Neural cell (in vitro differentiated cells): Measurements from ENCODE around the gene TMC3. TPM values are rescaled to one million over a fixed set of nuclear protein-coding genes. Genes with fewer than 3 reads are reported as not detected.

ENCODE experiments used
- H2AFZ ChIP-seq: fragments of 200-600, 300-800 bp; sonication (generic), shearing (Covaris generic); 2 replicates; pipeline ENCODE4 v1.6.0; 2014; ENCODE audit warnings: low read depth, mild to moderate bottlenecking, antibody characterized with exemption, low read length, moderate library complexity
- H3F3A ChIP-seq: fragments of 200-600 bp; shearing (Covaris generic); 2 replicates; pipeline ENCODE4 v1.6.1; 2016; ENCODE audit warnings: mild to moderate bottlenecking, moderate library complexity, mixed read lengths, antibody characterized with exemption, low read length; ENCODE audit not compliant: insufficient read depth, poor library complexity, severe bottlenecking
- H3K27ac ChIP-seq: fragments of 200-600, 300-800 bp; sonication (generic), shearing (Covaris generic); 2 replicates; pipeline ENCODE4 v1.5.1; 2014; ENCODE audit warnings: mild to moderate bottlenecking, low read length, moderate library complexity
- H3K27me3 ChIP-seq: fragments of 300-800, 200-600 bp; sonication (generic), shearing (Covaris generic); 2 replicates; pipeline ENCODE4 v1.6.0; 2014; ENCODE audit warnings: mild to moderate bottlenecking, low read depth, low read length, moderate library complexity; ENCODE audit not compliant: insufficient read depth
- H3K36me3 ChIP-seq: fragments of 300-800, 200-600 bp; sonication (generic), shearing (Covaris generic); 2 replicates; pipeline ENCODE4 v1.5.1; 2014; ENCODE audit warnings: mild to moderate bottlenecking, antibody characterized with exemption, low read length, moderate library complexity; ENCODE audit not compliant: insufficient read depth
- H3K4me2 ChIP-seq: fragments of 300-800, 200-600 bp; sonication (generic), shearing (Covaris generic); 2 replicates; pipeline ENCODE4 v1.6.0; 2014; ENCODE audit warnings: mild to moderate bottlenecking, low read length
- H3K4me3 ChIP-seq: fragments of 300-800, 200-600 bp; sonication (generic), shearing (Covaris generic); 2 replicates; pipeline ENCODE4 v1.5.1; 2014; ENCODE audit warnings: mild to moderate bottlenecking, low read length, moderate library complexity
- H3K79me2 ChIP-seq: fragments of 200-600 bp; shearing (Covaris generic); replicated peaks from 2 replicates; pipeline ENCODE4 v1.6.0; 2014; ENCODE audit warnings: mild to moderate bottlenecking, low read length, moderate library complexity; ENCODE audit not compliant: insufficient read depth
- H3K9ac ChIP-seq: fragments of 300-800, 200-600 bp; sonication (generic), shearing (Covaris generic); 2 replicates; pipeline ENCODE4 v1.6.1; 2016; ENCODE audit warnings: mild to moderate bottlenecking, low read length, mixed read lengths
- H3K9me2 ChIP-seq: fragments of 200-600 bp; shearing (Covaris generic); 2 replicates; pipeline ENCODE4 v1.6.1; 2016; ENCODE audit warnings: mild to moderate bottlenecking, low read length, mixed read lengths; ENCODE audit not compliant: insufficient read depth
- H3K9me3 ChIP-seq: fragments of 200-600, 300-800 bp; sonication (generic), shearing (Covaris generic); 2 replicates; pipeline ENCODE4 v1.6.1; 2016; ENCODE audit warnings: mild to moderate bottlenecking, mixed run types, low read length, moderate library complexity, mixed read lengths
- H4K20me1 ChIP-seq: fragments of 200-600 bp; shearing (Covaris generic); 2 replicates; pipeline ENCODE4 v1.6.1; 2016; ENCODE audit warnings: mild to moderate bottlenecking, mixed run types; ENCODE audit not compliant: insufficient read depth
- EP300 ChIP-seq: fragments of 450-650 bp; conservative IDR thresholded peaks from 2 replicates; pipeline ENCODE4 v1.6.1; 2014; ENCODE audit warnings: antibody characterized with exemption, mild to moderate bottlenecking, moderate library complexity; ENCODE audit not compliant: poor library complexity, severe bottlenecking
- EZH2 ChIP-seq: fragments of 200-600, 300-800 bp; shearing (Covaris generic), sonication (generic); IDR thresholded peaks from 2 replicates; pipeline ENCODE4 v1.6.1; 2014; ENCODE audit warnings: antibody characterized with exemption, low read length, borderline replicate concordance, mild to moderate bottlenecking; ENCODE audit not compliant: insufficient read depth, poor library complexity, severe bottlenecking
- MXI1 ChIP-seq: fragments of 450-650 bp; conservative IDR thresholded peaks from 2 replicates; pipeline ENCODE4 v1.6.1; 2014; ENCODE audit warnings: antibody characterized with exemption, mild to moderate bottlenecking; ENCODE audit not compliant: poor library complexity, severe bottlenecking
- POLR2AphosphoS5 ChIP-seq: IDR thresholded peaks from 2 replicates; pipeline ENCODE4 v1.6.1; 2012
- RAD21 ChIP-seq: fragments of 450-650 bp; conservative IDR thresholded peaks from 2 replicates; pipeline ENCODE4 v1.6.1; 2014; ENCODE audit warnings: antibody characterized with exemption, mild to moderate bottlenecking, moderate library complexity
- SMC3 ChIP-seq: fragments of 450-650 bp; conservative IDR thresholded peaks from 2 replicates; pipeline ENCODE4 v1.6.1; 2014; ENCODE audit warnings: antibody characterized with exemption, mild to moderate bottlenecking, moderate library complexity; ENCODE audit not compliant: poor library complexity
- TAF1 ChIP-seq: IDR thresholded peaks from 2 replicates; pipeline ENCODE4 v1.6.1; 2012; ENCODE audit warnings: low read depth
- polyA plus RNA-seq: library from polyadenylated mRNA; depleted of rRNA; stranded (reverse); fragments of >200 nt; gene quantifications from 2 replicates; pipeline ENCODE4 v1.2.3, GENCODE V29; 2014
- TF ChIP-seq, protein P1 (sequence below): fragments of 450-650 bp; IDR thresholded peaks from 2 replicates; pipeline ENCODE4 v1.5.1; 2014; ENCODE audit warnings: antibody characterized with exemption, mild to moderate bottlenecking, moderate library complexity; ENCODE audit not compliant: poor library complexity, severe bottlenecking
- TF ChIP-seq, protein P2 (sequence below): IDR thresholded peaks from 2 replicates; pipeline ENCODE4 v1.6.1; 2012; ENCODE audit warnings: borderline replicate concordance

TMC3 gene
- polyA plus RNA-seq, 1 donor from 2014 or later: not detected

- H4K20me1 ChIP-seq: no peaks in the 10 kb centered on the region
- H3K9me3 ChIP-seq: no peaks in the 10 kb centered on the region
- H3K27me3 ChIP-seq: no peaks in the 10 kb centered on the region
- no peak overlapping the region for H3K4me2 ChIP-seq
- H3K79me2 ChIP-seq: no peaks in the 10 kb centered on the region
- no peaks in the 10 kb centered on the region for H3F3A ChIP-seq
- H2AFZ ChIP-seq: no peak overlapping the region
- H3K9ac ChIP-seq: no peak overlapping the region
- H3K9me2 ChIP-seq: no peaks in the 10 kb centered on the region
- no peak overlapping the region for H3K27ac ChIP-seq
- no peaks in the 10 kb centered on the region for H3K36me3 ChIP-seq
- TF ChIP-seq MXI1 (no peak), RAD21 (no peak), SMC3 (no peak), POLR2AphosphoS5 (no peak), EP300 (no peak), EZH2 (no peak), TAF1 (no peak)
- TF ChIP-seq, protein P1, sequence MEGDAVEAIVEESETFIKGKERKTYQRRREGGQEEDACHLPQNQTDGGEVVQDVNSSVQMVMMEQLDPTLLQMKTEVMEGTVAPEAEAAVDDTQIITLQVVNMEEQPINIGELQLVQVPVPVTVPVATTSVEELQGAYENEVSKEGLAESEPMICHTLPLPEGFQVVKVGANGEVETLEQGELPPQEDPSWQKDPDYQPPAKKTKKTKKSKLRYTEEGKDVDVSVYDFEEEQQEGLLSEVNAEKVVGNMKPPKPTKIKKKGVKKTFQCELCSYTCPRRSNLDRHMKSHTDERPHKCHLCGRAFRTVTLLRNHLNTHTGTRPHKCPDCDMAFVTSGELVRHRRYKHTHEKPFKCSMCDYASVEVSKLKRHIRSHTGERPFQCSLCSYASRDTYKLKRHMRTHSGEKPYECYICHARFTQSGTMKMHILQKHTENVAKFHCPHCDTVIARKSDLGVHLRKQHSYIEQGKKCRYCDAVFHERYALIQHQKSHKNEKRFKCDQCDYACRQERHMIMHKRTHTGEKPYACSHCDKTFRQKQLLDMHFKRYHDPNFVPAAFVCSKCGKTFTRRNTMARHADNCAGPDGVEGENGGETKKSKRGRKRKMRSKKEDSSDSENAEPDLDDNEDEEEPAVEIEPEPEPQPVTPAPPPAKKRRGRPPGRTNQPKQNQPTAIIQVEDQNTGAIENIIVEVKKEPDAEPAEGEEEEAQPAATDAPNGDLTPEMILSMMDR: no peak
- TF ChIP-seq, protein P2, sequence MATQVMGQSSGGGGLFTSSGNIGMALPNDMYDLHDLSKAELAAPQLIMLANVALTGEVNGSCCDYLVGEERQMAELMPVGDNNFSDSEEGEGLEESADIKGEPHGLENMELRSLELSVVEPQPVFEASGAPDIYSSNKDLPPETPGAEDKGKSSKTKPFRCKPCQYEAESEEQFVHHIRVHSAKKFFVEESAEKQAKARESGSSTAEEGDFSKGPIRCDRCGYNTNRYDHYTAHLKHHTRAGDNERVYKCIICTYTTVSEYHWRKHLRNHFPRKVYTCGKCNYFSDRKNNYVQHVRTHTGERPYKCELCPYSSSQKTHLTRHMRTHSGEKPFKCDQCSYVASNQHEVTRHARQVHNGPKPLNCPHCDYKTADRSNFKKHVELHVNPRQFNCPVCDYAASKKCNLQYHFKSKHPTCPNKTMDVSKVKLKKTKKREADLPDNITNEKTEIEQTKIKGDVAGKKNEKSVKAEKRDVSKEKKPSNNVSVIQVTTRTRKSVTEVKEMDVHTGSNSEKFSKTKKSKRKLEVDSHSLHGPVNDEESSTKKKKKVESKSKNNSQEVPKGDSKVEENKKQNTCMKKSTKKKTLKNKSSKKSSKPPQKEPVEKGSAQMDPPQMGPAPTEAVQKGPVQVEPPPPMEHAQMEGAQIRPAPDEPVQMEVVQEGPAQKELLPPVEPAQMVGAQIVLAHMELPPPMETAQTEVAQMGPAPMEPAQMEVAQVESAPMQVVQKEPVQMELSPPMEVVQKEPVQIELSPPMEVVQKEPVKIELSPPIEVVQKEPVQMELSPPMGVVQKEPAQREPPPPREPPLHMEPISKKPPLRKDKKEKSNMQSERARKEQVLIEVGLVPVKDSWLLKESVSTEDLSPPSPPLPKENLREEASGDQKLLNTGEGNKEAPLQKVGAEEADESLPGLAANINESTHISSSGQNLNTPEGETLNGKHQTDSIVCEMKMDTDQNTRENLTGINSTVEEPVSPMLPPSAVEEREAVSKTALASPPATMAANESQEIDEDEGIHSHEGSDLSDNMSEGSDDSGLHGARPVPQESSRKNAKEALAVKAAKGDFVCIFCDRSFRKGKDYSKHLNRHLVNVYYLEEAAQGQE: no peak
- no peak overlapping the region for H3K4me3 ChIP-seq
These were observed 72.1 kb downstream of the TMC3 start for GRCh38 chr15:81301815-81302399.

DNA sequence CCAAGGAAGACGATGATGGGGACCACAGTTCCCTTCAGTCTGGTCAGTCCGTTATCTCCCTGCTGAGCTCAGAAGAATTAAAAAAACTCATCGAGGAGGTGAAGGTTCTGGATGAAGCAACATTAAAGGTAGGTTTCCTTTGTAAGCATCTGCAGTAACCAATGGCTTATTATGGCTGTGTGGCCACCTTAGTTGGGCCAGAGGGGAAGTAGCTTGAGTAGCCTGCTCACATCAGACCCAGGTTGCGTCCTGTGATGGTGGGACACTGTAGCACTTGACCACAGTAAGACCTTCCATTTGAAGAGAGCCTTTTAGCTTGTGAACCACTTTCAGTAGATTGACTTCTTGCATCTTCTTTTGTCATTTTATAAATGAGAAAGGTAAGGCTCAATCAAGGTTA, 72.6 kb downstream of the TMC3 start:
- H3K4me2 ChIP-seq: no peak overlapping the region
- H2AFZ ChIP-seq: no peak overlapping the region
- H3K27ac ChIP-seq: no peak overlapping the region
- no peaks in the 10 kb centered on the region for H3F3A ChIP-seq
- TF ChIP-seq SMC3 (no peak), RAD21 (no peak), TAF1 (no peak), POLR2AphosphoS5 (no peak), EZH2 (no peak), MXI1 (no peak), EP300 (no peak)
- TF ChIP-seq, protein P2: no peak
- TF ChIP-seq, protein P1: no peak
- no peak overlapping the region for H3K4me3 ChIP-seq
- H3K9me3 ChIP-seq: no peaks in the 10 kb centered on the region
- H4K20me1 ChIP-seq: no peaks in the 10 kb centered on the region
- no peaks in the 10 kb centered on the region for H3K36me3 ChIP-seq
- no peaks in the 10 kb centered on the region for H3K79me2 ChIP-seq
- no peak overlapping the region for H3K9ac ChIP-seq
- H3K9me2 ChIP-seq: no peaks in the 10 kb centered on the region
- no peaks in the 10 kb centered on the region for H3K27me3 ChIP-seq
